ENCODE data around the gene AIF1L. TPM values are rescaled to one million over a fixed set of nuclear protein-coding genes. Genes with fewer than 3 reads are reported as not detected.

AIF1L gene
- total and polyA plus RNA-seq, 2 of the 13 experiments (the other 11 are each of a cell fraction or from before 2014, with no cell fraction given): 12.4 to 36.5 TPM

- no peak for TF ChIP-seq KIAA2018 (CRISPR knock-in tag; IDR thresholded peaks at IDR 0.05; ENCODE audit: borderline replicate concordance)
- no peak for TF ChIP-seq NFE2L2 (IDR thresholded peaks at IDR 0.05; ENCODE audit: low read length)
- TF ChIP-seq ZNF329 (CRISPR knock-in tag; IDR thresholded peaks at IDR 0.05; ENCODE audit: low read depth): no peak
- no peak for TF ChIP-seq NKX3-1 (CRISPR knock-in tag; IDR thresholded peaks at IDR 0.05)
- TF ChIP-seq ZNF609 (CRISPR knock-in tag; IDR thresholded peaks at IDR 0.05; ENCODE audit: borderline replicate concordance): no peak
- no peak for TF ChIP-seq ZNF431 (CRISPR knock-in tag; IDR thresholded peaks at IDR 0.05; ENCODE audit: borderline replicate concordance, low read depth)
- TF ChIP-seq, protein P1, sequence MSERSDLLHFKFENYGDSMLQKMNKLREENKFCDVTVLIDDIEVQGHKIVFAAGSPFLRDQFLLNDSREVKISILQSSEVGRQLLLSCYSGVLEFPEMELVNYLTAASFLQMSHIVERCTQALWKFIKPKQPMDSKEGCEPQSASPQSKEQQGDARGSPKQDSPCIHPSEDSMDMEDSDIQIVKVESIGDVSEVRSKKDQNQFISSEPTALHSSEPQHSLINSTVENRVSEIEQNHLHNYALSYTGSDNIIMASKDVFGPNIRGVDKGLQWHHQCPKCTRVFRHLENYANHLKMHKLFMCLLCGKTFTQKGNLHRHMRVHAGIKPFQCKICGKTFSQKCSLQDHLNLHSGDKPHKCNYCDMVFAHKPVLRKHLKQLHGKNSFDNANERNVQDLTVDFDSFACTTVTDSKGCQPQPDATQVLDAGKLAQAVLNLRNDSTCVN (CRISPR knock-in tag; IDR thresholded peaks at IDR 0.05; ENCODE audit: borderline replicate concordance): no peak
- TF ChIP-seq, protein P2, sequence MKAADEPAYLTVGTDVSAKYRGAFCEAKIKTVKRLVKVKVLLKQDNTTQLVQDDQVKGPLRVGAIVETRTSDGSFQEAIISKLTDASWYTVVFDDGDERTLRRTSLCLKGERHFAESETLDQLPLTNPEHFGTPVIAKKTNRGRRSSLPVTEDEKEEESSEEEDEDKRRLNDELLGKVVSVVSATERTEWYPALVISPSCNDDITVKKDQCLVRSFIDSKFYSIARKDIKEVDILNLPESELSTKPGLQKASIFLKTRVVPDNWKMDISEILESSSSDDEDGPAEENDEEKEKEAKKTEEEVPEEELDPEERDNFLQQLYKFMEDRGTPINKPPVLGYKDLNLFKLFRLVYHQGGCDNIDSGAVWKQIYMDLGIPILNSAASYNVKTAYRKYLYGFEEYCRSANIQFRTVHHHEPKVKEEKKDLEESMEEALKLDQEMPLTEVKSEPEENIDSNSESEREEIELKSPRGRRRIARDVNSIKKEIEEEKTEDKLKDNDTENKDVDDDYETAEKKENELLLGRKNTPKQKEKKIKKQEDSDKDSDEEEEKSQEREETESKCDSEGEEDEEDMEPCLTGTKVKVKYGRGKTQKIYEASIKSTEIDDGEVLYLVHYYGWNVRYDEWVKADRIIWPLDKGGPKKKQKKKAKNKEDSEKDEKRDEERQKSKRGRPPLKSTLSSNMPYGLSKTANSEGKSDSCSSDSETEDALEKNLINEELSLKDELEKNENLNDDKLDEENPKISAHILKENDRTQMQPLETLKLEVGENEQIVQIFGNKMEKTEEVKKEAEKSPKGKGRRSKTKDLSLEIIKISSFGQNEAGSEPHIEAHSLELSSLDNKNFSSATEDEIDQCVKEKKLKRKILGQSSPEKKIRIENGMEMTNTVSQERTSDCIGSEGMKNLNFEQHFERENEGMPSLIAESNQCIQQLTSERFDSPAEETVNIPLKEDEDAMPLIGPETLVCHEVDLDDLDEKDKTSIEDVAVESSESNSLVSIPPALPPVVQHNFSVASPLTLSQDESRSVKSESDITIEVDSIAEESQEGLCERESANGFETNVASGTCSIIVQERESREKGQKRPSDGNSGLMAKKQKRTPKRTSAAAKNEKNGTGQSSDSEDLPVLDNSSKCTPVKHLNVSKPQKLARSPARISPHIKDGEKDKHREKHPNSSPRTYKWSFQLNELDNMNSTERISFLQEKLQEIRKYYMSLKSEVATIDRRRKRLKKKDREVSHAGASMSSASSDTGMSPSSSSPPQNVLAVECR (CRISPR knock-in tag; IDR thresholded peaks at IDR 0.05; ENCODE audit: borderline replicate concordance): peak; percentile 35; the same call in 1 of the 2 replicates
Observed at GRCh38 chr9:131096269-131097125, at the start of gene AIF1L (continued).
